Right forelimb (tissue), 1 donor: ENCODE measurements around the gene DNM3.
"Not testable (repeated sequence)": the region's sequence is repeated elsewhere in the genome, so short reads cannot be mapped to it uniquely, and the experiment has no call there.

Experiments
- DNase-seq: peaks from one replicate; pipeline ENCODE4 v3.0.0-alpha.2; 2018

DNM3 gene

DNA sequence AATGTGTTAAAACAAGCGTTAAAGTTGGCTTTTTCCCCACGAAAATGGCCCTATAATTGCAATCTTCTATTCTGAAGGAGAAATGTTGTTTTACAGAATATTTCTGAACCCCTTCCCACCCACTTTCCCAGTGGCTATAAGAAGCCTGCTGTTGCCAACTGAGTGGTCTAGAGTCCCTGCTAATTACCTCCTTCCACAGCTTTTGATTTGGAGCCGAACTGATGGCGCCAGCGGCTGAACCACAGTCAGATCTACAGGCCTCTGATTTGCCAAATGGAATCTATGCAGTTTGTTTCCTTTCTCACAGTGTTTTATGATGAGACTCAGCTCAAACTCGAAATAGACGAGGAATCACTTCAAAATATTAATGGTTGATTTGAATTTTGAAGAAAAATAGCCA lies 503.1 kb downstream of the DNM3 start:
- DNase-seq, result no peak

DNA sequence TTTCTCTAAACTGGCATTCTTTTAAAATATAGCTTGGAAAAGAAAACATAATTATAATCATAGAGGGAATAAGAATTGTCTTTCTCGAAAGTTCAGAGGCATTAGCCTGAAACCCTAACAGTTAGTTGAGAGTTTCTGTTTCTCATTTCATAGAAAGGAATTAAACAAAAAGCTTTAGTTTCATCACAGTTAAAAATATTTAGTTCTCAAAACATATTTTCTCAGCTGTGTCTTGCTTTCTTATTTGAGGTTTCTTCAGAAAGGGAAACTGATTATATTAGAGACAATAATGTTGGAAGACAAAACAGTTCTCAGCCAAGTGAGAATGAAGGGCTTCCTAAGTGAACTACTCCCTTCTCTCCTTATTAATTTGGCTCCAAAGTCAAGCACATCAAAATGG lies 503.8 kb downstream of the DNM3 start:
- DNase-seq, result no peak

DNA sequence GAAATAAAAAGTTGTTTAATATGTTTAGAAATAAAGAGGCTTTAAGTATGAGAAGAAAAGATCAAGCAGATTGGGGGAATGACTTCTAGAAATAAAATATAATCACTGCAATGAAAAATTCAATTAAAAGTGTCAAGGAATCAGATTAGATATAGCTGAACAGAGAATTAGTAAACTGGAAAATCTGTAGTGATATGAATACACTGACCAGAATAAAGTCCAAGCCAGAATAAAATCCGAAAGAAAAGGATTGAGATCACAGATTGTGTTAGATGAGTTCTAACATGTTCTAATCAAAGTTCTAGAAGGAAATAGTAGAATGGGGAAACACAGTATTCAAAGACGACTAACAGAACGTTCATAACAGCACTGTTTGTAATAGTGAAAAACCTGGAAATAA lies 506.1 kb downstream of the DNM3 start:
- no peak for DNase-seq

DNA sequence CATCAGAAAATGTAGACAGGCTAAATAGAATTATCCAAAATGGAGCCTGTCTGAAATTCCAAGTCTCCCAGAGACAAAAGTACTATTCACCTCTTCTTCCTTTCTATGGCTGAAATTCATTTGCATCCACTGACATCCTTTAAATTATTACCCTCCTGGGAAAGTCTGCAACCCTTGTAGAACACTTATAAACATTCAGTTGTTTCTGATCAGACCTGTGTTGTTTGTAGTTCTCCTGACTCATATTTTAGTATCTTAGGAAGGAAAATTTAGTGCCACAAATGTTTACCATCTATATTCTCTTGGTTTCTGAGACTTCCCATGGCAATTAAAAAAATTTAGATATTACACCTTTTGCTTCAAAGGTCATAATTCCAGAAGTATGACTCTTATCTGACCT lies 509.6 kb downstream of the DNM3 start:
- no peak for DNase-seq

DNA sequence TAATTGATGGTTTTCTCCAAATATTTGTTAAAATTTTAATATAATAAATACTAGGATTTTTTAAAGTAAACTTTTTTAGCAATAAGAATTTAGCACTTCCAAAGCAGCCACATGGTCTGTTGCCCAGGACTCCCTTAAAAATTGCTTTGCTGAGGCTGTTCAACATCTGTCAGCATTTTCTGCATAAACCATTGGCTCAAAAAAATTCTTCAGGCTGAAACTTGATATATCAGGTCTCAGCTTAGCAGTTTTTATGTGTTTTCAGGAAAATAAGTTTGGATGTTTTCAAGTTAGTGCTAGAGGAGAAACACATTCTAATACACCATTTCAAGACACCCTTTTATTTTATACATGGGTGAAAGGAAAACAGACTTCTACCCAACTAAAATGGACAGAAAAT lies 510.0 kb downstream of the DNM3 start:
- DNase-seq, result no peak

DNA sequence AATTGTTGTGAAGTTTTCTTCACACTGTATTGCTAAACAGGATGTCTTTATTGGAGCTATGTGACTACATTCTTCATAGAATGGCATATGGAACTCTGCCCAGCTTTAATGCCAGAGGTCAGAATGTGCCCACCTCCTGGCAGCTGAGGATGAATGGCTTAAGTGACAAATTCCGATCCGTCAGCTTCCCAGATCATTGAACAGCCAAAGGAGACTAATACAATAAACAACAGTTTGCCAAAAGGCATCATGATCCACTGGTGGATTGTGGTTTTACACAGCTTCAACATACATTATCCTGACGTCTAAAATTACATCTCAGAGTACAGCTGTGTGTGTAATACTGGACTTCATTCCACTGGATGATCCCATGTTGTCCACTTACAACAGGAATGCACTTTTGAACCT lies 510.5 kb downstream of the DNM3 start:
- DNase-seq, result peak; percentile 66

DNA sequence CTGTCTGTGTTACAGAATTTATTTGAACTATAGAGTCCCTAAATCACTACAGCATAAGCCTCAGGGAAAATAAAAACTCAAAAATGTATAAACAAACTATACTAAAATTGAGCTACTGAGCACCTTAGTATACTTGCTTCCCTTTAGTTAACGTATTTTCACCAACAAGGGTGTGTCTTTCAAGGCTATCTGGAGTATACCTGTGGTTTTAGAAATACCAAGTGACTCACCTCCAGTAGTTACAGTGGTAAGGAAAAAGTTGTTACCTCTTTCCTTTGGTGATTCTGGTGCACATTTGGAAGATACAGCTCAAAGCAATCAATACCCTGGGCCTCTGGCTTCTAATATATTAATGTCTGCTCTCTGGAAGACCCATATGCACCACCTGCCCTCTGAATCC lies 511.1 kb downstream of the DNM3 start:
- DNase-seq, result no peak

DNA sequence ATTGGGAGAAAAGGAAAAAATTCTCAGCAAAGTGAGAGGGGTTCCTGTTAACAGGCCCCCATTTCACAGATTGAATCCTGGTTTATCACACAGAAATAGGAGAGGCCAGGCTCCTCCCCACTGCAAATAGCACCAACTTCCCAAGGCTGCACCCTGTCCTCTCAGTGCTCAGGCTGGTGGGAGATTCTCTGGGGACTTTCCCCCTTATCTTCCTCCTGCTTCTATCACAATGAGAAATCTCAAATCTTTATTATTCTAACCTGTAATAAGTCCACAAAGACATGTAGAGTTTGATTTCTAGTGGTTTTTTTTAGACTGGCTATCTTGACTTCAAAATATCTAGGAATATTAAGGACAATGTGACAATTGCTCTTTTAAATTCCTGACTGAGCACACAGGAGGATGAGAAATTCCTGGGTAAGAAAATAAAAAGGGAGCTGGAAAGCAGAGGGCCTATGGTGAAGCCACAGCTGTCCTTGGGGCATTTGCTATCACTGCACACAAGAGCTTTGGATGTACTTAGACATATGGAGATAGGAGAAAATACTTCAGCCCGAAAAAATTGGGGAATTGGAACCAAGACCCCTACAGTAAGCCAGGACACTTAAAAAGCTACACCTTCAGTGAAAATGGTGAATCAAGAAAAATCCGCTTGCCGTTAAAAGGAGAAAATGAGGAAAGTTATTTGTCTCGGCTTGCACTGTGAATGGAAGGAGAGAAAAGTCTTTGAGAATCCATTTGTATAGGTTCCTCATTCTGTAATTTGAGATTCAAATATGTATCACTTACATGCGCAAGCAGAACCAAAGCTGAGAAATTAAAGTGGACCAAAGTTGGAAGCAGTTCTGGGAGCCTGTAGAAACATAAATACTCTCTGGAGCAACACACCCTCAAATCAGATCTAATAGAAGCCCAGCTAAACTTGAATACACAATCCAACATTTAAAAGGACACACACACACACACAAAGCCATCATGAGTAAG lies 513.3 kb downstream of the DNM3 start:
- DNase-seq, result no peak

DNA sequence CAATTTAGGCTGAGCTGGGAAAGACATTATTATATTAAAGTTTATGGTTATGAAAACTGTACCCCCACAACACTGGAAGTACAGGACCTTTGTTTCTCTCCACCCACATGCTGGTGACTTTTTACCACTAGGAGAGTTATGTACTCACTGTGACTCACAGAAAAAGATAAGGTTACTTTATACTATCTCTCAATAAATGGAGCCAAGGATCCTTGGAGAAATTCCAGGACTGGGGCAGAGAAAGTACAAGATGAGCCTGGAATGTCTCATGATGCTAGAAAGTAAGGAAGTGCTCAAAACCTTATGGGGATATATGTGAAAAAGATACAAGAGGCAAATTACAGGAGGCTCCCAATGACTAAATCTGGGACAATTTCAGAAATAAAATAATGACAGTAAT lies 515.3 kb downstream of the DNM3 start:
- DNase-seq, result no peak

DNA sequence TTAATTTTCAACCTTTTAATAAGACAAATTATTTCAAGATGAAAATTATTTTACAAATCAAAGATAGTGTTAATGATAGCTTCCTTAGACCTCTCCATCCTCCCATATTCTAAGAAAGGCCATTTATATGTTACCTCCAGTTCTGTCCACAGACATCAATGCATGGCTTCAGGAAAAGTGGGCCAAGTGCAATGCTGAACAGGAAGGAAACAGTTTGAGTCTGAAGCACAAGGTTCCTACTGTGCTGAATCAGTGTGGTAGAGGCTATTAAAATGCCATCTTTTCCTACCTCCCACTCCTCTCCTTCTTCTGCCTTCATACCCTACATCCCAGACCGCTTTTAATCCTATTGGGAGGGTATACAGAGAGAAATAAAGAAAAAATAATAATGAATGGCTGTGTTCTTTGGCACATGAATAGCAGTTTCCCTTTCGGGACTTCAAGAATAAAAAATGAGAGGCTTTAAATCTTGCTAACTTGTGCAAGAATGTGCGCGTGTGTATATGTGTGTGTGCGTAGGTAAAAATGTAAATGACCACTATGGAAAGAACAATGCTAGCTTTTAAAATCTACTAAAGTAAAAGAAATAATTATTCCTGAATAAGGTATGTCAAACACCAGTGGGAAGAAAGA lies 516.6 kb downstream of the DNM3 start:
- no peak for DNase-seq

DNA sequence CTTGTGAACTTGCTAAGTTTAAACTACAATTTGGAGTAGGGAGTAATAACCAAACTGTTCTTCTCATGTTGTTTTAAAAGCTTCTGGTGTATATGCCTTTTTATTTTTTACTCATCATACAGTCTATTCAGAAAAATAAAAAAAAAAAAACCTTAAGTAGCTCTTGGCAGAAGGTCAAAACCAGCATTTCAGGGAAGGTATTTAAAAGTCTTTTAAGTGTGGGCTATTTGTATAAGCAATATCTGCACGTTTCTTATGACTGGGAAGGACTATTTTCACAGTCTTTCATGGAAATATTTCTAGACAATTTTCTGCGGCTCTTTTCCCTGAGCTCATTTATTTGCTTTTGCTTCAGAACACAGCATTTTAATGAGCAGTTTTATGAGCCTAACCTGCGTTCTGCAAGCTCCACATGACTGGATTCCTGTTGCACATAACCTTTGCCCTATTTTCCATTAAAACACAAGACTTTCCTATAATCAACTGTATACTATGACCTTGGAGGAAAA lies 518.2 kb downstream of the DNM3 start:
- no peak for DNase-seq

DNA sequence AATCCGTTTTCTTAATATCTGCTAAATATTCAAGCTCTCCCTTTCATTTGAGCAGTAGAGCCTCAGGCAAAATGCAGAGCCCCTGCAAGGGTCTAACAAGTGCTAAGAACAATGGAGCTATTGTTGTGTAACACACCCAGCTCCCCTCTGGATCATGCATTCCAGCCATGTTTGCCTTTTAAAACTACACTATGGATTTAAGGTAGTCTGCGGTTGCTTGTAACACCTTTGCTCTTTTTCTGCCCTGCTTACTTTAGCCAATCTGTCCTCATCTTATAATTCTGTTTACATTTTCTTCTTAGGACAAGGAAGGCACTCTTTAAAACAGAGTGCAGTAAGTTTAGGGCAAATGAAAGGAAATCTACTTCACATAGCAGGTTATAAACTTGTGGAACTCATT lies 519.2 kb downstream of the DNM3 start:
- DNase-seq, result no peak

DNA sequence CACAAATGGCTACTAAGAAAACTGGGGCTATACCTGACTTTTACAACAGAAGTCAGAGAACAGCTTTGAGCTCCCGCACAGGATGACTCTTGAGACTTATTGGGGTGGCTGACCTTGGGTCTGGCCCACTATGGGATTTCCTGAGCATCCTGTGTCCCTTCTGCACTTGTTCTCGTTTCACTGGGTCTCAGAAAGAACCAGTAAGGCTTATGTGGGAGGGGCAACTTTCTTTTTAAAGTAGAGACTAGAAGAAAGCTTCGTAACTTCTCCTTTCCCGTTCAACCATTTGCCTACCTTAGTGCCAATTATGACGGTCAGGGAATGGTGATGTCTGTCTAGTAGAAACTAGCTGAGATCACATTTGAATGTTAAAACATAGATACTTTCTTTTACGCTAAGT lies 519.7 kb downstream of the DNM3 start:
- no peak for DNase-seq

DNA sequence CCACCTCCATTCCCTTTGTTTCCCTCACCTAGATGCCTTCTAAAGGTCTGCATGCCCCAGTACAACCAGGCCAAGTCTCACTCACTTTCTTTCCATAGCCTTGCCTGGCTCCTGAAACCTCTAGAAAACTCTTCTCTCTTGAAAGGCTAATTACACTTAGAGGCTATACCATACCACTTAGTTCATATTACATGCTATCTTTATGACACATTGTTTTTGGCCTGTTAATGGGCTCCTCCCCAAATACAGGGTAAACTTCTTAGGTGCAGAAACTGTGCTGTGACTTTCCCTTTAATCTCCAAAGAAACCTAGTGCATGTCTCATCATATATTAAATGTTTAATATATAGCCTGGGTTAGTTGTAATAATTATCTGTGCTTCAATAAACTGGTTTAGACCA lies 522.6 kb downstream of the DNM3 start:
- no peak for DNase-seq

DNA sequence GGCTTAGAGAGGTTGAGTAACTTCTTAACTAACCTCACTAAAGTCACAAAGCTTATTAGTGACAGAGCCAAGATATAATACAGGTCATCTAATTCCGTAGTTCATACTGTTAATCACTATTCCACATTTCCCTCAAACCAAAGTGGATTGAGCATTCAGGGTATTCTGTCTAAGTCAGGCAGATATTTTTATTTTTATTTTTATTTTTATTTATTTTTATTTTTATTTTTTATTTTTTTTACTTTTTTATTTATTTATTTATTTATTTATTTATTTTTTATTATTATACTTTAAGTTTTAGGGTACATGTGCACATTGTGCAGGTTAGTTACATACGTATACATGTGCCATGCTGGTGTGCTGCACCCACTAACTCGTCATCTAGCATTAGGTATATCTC lies 530.3 kb downstream of the DNM3 start:
- not testable (repeated sequence) for DNase-seq

DNA sequence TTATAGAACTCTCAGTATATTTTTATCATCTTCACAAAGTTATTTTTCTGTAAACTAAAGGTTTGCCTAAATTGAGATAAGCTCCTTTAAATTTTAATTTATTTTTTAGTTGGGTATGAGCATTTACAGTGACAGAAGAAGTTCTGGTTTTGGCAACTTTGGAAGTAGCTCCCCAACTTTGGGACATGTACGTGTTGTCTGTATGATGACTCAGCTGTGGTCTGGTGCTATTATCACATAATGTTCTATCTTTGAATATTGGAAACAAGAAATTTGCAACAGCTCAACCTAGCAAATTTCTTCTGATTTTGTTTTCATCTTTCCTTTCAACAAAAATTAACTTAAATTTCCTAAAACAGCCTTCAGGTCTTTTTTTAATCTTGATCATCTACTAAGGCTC lies 532.6 kb downstream of the DNM3 start:
- DNase-seq, result no peak

DNA sequence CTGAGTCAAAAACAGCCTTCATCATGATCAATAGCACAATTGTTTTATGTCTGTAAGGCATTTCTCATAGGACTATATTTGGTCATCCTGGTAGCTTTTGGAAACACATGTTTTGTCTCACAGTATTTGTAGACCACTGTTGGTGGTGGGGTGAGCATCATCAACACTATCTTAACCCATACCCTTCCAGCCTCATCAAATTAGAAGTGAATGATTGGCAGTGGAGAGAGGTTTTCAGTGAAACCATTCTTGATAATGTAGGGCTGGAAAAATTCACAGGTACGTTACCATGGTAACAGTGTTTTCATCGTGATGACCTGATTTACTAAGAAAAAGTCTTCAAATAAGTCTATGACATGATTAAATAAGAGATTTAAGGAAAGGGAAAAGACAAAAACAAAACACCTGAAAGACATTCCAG lies 533.9 kb downstream of the DNM3 start:
- DNase-seq, result no peak

DNA sequence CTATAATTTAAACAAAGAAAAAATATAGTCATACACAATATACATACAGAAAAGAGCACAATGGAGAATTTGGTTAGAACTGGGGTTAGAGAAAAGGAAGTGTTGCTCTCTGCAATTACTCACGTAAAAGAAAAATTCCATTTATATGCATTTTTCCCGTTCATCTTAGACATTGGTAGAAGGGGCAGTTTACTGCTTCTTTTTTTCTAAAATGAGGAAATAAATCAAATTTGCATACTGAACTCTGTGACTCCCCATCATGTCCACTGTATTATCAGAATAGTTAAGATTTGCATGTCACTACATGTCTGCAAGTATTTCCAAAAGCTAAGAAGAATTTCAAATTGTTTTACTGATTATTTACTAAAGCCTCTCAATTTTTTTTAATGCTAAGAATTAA lies 535.1 kb downstream of the DNM3 start:
- DNase-seq, result no peak

DNA sequence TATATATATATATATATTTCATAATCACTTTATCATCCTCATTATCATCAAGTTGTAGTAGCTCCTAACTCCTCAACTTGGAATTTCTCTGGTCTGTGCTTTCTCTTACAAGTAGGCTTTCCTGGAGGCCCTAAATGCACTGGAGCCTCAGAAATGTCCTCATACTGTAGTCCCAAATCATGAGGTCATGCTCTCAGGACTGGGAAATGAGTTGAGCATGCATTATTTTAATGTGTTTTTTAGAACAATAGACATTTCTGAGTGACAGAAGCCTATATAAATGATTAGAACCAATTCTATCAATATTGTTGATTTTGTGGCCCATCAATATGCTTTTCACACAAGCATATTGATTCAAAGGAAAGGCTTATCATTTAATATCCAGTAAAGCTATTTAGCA lies 536.3 kb downstream of the DNM3 start:
- DNase-seq, result no peak

DNA sequence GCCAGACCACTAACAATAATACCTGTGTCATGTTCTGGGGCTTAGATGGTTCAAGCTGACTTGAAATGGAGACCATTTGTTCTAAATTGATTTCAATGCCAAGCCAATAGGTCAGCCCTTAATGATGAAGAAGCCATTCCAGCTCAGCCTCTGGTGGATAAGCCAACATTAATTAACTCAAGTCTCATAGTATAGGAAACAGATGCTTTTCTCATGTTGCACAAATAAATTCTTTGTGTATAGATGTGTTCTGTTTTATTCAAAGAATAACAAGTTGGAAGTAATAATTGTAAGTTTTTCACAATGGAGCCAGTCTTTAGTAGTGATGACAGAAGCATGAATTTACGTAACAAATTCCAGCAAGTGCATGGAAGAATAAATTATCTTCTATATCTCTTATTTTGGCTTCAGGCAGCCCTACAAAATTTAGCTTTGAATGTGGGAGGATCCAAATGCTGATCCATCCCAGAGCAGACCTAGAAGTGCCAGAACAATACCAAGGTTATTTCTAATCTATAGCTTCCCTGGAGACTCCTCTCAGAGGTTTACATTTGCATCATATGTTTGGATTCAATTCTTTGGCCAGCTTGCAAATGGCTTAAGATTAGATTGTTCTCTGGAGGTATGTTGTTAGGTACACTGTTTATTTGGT lies 536.9 kb downstream of the DNM3 start:
- DNase-seq, result no peak

DNA sequence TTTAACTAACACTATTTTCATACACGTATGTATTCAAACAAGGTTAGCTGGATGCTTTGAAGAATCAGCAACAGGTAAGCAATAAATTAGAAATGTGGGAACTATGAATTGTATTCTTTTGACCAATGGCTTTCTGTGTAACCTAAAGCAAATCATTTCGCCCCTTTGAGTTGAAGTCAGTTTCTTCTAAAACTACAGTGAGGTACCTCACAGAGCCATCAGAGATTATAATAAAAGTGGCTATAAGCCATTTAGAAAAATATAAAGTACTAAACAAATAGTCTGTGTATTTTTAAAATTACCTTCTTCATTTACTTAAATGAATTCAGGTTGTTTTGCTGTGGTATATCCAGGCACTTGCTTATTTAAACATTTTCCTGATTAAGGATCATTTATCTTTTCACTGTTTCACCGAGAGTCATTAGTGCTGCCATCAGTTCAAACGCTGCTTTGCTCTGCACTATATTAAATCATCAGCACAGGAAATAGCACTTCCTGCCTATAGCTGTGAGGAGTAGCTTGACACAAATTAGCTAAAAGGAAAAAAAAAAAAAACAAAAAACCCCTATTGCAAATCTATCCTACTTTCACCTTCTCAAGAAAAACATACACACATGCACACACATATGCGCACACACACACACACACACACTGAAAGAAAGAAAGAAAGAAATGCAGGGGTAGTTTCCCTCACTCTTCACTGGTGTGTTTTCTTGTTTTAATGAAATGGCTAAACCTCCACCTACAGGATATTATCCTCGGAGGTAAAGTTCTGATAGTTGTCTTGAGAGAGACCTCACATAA lies 539.3 kb downstream of the DNM3 start:
- no peak for DNase-seq

DNA sequence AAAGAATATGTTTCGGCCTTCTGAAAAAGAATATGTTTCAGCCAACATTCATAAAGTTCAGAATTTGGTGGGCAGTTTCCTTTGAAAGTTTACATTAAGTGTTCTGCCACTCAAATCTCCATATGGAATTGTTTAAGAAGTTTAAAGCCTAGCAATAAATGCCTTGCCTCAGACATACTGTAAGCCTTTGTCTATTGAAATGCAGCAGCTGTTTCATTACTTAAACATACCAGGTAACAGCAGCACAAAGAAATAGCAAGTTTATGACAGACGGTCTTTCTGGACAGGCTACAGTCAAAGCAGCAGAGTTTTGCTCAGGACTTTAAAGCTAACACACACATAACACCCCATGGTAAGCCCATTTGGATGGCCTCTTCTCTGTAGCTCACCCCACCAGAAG lies 540.6 kb downstream of the DNM3 start:
- no peak for DNase-seq

DNA sequence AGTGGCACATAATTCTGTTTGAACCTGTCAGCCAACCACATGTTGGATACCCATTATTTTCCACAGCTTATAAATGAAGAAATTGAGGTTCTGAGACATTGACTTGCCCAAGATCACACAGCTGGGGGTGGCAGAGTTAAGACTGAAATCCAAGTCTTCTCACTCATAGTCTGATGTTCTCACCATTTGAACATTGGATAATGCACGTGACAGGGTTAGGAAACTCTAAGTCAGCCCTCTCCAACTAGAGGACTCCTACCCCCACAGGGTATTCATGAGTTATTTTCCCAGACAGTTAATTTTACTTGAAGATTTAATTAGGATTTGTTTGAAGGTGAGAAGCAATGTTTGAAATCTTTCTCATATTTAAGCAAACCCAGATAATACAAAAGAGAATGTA lies 541.1 kb downstream of the DNM3 start:
- no peak for DNase-seq
